AG09319 (cell line): ENCODE data around the gene RAB1A.

Source experiments
- DNase-seq: peaks from one replicate; pipeline ENCODE4 v3.0.0-alpha.2; 2010; ENCODE audit warnings: low read depth; ENCODE audit errors: extremely low read depth
- TF ChIP-seq, protein P1 (sequence below): IDR thresholded peaks from 2 replicates; pipeline ENCODE4 v1.5.1; 2011; ENCODE audit warnings: low read depth, mild to moderate bottlenecking, inconsistent platforms, low read length, moderate library complexity

RAB1A gene

DNA sequence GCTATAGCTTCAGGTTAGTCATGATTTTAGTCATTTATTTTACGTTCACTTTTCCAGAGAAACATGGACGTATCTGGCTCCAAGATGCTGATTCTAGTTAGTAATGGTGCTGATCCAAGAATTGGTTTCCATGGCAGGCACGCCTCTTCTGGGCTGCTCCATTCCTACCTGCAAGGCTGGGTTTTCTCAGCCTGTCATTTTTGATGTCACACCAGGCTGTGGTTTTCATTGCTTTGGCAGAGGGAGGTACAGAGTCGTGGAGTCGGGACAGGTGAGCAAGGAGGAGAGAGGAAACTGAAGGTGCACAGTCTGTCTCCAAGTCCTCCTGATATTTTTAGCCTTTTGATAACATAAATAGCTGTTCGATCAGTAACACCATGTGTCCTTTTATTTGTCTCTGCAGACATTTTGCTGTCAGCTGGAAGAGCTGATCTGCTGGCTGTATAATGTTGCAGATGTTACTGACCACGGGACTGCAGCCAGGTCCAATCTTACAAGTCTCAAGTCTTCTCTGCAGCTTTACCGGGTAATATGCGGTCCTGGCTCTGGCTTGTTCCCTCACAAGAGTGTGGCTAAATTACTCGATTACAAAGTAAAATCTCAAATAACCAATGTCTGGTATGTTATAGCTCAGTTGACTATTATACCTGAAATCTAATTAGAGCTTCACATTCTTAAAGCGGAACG is 55.9 kb downstream of the RAB1A start:
- TF ChIP-seq, protein P1, sequence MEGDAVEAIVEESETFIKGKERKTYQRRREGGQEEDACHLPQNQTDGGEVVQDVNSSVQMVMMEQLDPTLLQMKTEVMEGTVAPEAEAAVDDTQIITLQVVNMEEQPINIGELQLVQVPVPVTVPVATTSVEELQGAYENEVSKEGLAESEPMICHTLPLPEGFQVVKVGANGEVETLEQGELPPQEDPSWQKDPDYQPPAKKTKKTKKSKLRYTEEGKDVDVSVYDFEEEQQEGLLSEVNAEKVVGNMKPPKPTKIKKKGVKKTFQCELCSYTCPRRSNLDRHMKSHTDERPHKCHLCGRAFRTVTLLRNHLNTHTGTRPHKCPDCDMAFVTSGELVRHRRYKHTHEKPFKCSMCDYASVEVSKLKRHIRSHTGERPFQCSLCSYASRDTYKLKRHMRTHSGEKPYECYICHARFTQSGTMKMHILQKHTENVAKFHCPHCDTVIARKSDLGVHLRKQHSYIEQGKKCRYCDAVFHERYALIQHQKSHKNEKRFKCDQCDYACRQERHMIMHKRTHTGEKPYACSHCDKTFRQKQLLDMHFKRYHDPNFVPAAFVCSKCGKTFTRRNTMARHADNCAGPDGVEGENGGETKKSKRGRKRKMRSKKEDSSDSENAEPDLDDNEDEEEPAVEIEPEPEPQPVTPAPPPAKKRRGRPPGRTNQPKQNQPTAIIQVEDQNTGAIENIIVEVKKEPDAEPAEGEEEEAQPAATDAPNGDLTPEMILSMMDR = no peak
- DNase-seq = no peak

DNA sequence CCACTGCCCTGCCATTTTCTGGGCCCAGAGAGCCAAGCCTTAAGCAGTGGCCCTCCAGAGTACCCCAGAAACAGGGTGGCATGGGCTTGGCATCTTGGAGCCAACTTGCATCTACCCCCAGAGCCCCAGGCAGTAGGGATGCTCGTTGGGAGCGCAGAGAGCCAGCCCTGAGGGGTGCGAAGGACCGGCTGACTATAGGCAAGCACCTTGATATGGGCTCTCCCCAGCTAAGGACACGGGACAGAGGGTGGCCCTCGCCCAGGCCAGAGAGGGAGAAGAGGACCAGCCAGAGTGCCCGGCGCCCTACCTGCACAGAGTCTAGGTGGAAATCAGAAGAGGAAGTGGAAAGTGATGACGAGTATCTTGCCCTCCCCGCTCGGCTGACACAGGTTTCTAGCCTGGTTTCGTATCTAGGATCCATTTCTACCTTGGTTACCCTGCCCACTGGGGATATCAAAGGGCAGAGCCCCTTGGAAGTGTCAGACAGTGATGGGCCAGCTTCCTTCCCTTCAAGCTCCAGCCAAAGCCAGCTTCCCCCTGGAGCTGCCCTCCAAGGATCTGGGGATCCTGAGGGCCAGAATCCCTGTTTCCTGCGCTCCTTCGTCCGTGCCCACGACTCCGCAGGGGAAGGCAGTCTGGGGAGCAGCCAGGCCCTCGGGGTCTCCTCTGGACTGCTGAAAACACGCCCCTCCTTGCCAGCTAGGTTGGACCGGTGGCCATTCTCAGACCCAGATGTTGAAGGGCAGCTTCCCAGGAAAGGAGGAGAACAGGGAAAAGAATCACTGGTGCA is 57.5 kb downstream of the RAB1A start:
- no peak for DNase-seq
- TF ChIP-seq, protein P1 = no peak

DNA sequence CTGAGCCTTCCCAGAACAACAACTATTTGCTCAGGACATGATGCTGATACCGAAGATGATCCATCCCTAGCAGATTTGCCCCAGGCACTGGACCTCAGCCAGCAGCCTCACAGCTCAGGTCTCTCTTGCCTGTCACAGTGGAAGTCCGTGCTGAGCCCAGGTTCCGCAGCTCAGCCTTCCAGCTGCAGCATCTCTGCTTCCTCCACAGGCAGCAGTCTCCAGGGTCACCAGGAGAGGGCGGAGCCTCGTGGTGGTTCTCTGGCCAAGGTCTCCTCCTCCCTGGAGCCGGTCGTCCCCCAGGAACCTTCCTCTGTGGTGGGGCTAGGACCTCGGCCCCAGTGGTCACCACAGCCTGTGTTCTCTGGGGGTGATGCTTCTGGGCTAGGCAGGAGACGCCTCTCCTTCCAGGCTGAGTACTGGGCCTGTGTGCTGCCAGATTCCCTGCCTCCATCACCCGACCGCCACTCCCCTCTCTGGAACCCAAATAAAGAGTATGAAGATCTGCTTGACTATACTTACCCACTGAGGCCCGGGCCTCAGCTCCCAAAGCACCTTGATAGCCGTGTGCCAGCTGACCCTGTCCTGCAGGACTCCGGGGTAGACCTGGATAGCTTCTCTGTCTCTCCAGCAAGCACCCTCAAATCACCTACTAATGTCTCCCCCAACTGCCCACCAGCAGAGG is 58.3 kb downstream of the RAB1A start:
- no peak for DNase-seq
- TF ChIP-seq, protein P1 = peak; percentile 25

DNA sequence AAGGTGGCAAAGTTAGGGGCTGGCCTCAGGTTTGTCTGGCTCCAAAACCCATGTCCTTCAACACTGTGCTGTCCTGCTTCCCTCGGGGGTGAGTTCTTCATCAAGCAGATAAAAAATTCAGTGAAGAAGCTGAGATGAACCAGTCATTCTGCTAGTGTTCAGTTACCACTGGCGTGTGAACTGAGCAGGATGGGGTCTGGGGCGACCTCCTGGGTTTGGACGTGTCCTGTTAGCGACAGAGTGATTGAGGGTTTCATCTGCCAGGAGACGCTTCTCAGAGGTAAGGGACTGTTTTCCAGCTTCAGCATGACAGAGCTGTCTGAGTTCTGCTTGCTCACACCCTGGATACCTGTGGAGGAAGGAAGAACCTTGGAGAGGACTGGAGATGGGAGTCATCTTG is 59.0 kb downstream of the RAB1A start:
- TF ChIP-seq, protein P1 = no peak
- no peak for DNase-seq

DNA sequence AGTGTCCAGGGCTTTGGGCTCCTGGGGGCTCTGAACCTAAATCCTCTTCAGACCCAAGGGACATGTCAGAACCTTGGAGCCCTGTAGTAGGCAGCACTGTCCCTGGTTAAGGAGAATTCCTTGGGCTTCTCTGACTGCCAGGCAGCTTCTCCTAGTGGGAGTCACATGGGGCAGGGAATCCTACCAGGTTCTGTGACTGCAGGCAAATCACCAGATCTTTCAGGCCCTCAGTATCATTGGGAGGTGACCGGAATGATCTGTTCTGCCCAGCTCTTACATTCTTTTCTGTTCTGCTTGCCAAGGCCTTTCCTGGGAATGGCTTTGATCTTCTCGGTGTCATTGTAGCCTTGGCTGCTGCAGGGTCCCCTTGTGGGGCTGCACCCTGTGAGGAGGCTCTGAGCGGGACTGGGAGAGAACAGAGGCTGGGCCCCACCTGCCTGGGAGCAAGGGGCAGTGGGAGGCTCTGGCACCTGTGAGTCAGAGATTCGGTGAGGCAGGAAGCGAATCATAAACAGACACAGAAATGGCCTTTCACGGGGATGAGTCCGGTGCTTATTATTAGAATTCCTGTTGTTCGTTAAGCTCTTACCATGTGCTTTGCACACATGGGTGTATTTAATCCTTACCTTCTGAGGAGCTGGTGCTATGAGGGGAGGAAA is 59.6 kb downstream of the RAB1A start:
- no peak for DNase-seq
- TF ChIP-seq, protein P1 = peak; percentile 31

DNA sequence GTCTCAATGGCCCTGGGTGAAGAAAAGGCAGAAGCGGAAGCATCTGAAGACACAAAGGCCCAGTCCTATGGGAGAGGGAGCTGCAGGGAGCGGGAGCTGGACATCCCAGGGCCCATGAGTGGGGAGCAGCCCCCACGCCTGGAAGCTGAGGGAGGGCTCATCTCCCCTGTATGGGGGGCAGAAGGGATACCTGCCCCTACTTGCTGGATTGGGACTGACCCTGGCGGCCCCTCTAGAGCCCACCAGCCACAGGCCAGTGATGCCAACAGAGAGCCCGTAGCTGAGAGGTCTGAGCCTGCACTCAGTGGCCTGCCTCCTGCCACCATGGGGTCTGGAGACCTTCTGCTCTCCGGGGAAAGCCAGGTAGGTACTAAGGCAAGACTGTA is 60.5 kb downstream of the RAB1A start:
- TF ChIP-seq, protein P1 = no peak
- DNase-seq = no peak
